ENCODE measurements around the gene M1AP.

M1AP gene, protein sequence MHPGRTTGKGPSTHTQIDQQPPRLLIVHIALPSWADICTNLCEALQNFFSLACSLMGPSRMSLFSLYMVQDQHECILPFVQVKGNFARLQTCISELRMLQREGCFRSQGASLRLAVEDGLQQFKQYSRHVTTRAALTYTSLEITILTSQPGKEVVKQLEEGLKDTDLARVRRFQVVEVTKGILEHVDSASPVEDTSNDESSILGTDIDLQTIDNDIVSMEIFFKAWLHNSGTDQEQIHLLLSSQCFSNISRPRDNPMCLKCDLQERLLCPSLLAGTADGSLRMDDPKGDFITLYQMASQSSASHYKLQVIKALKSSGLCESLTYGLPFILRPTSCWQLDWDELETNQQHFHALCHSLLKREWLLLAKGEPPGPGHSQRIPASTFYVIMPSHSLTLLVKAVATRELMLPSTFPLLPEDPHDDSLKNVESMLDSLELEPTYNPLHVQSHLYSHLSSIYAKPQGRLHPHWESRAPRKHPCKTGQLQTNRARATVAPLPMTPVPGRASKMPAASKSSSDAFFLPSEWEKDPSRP

DNA sequence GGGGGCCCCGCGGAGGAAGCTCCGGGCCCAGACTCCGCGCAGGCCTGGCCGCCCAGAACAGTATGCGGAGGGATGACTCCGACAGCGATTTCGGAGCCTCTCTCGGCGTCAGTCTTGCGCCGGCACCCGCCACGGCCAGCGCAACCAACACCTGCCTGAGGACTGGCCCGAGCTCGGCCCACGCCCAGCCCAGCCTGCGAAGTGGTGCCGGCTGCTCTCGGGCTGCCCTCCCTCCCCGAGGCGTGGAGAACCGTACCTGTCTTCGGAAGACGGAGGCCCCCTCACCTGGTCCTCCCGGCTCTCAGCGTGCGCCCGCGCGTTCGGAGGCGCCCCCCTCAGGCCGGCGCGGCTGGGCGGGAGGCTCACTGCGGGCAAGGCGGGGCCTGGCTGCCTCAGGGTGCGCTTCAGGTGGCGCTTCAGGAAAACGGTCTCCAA is at the start of gene M1AP:
M1AP (minus strand) TSS at position 322 of the 435 bp plus-strand sequence. CDS start 8,055 bp downstream, outside the sequence.
- no peak for DNase-seq

DNA sequence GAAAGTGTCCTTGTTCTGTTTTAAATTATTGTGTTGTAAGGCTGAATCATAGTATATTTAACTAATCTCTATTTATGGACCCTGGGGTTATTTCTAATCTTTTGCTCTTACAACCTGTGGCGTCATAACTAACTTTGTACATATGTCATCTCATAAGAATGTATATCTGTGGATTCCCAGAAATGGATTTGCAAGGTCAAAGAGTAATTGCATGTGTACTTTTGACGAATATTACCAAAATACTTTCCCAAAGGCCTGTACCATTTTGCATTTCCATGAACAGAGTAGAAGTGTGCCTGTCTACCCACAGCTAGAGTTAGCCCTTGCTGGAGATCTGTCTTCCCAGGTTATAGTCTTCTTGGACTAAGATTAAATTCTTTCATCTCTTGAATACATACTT is 48.7 kb upstream of the M1AP start:
- DNase-seq, result no peak

DNA sequence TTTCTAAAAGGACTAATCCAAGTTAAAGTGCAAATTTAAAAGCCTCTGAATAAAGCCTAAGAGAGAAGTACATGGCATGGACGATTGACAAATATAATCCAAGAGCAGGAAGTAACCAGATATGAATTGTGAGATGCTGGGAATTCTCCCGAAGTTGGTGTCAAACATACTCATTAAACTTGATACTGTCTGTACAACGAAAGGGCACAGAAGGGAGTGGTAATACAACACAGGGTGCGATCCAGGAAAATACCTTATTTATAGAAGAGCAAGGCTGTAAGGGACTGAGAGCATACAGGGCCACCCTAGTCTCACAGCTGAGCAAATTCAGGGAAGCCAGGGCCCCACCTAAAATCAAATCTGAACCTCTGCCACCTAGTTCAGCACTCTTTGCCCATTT is 47.5 kb upstream of the M1AP start:
- no peak for DNase-seq

DNA sequence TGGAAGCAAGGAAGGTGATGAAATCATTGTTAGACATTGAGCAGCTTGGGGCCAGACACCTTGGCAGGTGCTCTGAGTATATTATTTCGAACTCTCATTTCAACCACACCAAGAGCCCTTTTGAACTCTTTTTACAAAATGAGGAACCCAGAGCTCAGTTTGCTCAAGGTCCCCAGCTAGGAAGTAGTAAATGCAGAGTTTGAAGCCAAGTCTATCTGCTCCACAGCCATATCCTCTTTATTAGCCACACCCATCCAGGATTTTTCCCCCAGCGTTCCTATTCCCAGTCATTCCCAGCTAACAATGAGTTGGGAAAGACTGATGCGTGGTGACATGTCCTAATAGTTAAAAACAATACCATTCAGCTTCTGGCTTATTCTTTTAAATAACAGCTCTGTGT is 46.2 kb upstream of the M1AP start:
- no peak for DNase-seq

DNA sequence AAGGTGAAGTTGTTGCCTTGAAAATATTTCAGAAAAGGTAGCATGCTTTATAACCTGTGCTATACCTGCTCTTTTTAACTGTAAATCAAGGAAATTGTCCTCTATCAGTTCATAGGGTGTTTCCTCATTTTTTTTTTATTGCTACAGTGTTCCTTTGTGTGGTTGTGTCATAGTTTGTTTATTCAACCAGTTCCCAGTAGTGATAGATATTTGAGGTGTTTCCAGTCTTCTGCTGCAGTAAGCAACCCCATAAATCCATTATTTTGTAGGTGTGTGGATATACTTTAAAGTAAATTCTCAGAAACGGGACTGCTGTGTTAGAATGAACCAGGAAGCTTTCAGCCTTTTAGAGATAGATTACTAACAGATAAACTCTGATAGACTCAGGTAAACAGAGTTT is 45.5 kb upstream of the M1AP start:
- no peak for DNase-seq

DNA sequence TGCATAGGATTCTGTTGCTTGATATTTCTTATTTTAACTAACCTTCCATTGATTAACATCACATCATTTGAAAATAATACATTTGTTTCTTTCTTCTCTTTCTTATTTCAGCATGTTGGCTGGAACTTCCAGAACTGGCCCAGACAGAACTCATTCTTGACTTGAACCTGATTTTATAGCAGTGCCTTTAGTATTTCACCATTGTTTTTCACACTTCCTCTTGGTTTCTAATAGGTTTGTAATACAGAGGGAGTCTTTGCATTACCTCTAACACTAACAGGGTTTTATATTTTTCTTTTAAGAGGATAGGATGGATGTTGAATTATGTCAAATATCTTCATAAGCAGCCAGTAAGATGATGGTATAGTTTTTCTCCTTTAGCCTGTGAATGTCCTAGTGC is 45.1 kb upstream of the M1AP start:
- no peak for DNase-seq

DNA sequence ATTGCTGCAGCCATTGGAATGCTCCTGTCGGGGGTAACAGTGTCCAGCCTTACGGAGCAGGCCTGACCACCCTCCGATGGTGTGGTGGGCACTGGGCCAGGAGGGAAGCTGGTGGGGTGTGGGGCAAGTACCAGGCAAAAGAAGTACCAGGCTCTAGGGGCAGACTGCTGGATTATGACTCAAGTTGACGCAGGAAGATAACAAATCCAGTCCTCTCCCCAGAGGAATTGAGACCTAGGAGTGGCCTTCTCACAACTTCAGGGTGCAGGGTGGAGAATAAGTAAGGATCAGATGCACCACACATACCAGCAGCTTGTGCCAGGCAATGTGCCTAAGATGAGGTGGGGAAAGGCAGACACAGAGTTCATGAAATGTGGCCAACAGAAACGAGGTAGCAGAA is 43.8 kb upstream of the M1AP start:
- no peak for DNase-seq

DNA sequence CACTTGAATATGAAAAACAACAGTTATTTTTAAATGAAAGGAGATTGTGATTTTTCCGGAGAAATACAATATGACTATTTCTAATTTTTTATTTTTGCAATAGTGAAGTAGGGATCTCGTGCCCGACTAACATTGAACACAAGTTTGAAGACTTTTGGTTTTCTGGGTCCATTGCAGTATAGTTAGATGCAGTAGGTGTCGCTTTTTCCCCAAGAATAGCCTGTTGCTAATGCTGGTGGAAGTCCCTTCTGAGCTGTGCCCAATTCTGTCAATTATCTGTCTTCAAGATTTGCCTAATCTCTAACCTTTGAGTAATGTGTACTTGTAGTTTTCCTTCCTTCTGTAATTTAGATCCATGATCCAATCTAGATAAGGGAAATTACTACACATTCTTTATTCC is 42.4 kb upstream of the M1AP start:
- DNase-seq, result no peak

DNA sequence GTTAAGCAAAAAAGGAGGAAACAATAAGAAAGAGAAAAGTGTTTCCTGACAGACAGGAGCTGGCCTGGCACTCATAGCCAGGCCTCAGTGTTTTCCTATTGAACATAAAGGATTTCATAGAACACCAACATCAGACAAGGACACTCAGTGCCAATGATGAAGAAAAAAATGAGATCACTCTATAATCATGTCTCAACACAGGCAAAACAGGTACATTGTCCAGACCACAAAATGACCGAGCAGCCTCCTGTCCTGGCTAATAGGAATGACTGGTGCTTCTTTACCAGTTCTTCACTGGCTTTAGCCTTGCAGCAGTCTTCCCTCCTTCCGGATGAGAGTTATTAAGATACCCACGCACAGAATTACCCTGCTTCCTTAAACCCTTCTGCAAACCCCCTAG is 41.5 kb upstream of the M1AP start:
- no peak for DNase-seq

DNA sequence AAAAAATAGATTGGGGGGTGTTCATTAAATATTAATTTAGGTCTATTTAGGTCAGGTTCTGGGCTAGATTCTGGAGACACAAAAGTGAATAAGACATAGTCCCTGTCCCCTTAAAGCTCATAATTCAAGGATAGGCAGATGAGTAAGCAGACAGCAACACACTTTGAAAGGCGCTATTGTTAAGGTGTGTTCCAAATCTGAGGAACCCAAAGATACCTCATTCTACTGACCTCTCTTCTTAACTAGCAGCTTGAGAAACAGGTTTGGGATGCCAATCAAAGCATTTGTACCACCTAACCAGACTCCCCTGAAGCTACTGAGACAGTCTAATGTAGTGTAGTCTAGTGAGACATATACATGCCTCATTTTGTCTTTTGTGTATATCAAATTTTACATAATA is 40.8 kb upstream of the M1AP start:
- DNase-seq, result no peak

DNA sequence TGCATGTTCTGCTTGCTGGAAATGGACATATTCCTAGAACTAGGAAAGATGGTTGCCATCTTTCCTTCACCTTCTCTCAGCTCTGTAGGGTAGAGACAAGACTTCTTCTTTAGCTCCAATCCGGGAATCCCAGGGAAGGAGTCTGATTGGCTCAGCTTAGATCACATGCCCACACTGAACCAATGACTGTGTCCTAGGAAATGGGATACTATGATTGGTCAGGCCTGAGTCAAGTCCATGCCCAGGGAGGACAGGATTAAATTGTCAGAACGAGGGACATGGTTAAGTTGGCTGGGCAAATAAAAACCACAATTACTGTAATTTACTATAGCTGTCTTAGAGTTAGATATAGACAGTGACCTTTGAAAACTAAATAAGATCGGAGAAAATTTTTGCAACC is 37.3 kb upstream of the M1AP start:
- no peak for DNase-seq

DNA sequence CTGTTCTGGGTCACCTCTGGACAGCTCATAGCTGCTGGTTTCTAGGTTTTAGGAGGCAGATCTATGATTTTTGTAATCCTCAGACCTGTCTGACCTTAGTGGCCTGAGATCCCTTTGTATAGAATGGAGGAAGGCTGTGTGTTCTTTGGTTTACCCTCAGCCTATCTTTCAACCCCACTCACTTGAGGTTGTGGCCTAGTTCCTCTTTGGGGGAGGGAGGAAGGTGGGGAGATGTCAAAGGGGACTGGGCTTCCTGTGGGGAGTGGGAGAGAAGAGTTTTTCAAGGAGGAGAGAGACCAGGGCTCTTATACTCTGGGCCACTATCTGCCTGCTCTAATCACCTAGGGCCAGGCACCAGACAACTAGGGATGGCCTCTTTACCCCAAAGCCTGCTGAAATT is 34.4 kb upstream of the M1AP start:
- DNase-seq, result no peak

DNA sequence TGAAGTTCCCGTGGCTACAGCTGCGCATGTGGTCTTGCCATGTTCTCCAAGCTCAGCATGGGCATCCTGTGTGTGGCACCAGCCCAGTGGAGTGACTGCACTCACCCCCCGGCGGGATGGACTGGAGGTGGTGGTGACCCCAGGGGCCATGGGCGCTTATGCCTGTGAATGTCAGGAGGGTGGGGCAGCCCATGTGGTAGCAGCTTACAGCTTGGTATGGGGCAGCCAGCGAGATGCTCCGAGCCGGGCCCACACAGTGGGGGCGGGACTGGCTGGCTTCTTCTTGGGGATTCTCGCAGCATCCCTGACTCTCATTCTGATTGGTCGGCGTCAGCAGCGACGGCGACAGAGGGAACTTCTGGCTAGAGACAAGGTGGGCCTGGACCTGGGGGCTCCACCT is 31.5 kb upstream of the M1AP start:
- DNase-seq, result no peak

DNA sequence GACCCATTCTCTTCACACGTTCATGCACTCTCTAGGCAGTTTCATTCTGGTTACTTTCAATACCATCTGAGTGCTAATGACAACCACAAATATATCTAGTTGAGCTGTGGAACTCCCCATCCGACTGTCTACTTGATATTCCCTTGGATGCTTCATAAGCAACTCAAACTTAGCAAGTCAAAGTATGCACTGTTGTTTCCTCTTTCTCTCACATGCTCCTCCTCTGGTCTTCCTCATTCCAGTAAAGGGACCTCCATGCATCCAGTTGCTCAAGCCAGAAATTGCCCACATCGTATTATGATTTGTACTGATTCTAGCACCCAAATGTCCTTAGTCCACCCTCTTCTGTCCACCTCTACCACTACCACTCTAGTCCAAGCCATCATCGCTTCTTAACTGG is 28.2 kb upstream of the M1AP start:
- DNase-seq, result no peak

DNA sequence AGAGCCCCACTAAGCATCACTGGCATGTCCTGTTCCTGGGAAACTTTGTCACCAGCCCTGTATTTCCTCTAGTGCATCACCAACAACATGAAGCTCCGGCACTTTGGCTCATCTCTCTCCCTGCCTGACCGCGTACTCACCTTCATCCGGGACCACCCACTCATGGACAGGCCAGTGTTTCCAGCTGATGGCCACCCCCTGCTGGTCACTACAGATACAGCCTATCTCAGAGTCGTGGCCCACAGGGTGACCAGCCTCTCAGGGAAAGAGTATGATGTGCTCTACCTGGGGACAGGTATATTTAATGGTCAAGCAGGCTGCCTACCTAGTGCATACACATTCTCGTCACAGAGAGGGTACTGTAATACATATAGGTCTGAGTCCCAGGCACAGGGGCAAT is 27.0 kb upstream of the M1AP start:
- no peak for DNase-seq

DNA sequence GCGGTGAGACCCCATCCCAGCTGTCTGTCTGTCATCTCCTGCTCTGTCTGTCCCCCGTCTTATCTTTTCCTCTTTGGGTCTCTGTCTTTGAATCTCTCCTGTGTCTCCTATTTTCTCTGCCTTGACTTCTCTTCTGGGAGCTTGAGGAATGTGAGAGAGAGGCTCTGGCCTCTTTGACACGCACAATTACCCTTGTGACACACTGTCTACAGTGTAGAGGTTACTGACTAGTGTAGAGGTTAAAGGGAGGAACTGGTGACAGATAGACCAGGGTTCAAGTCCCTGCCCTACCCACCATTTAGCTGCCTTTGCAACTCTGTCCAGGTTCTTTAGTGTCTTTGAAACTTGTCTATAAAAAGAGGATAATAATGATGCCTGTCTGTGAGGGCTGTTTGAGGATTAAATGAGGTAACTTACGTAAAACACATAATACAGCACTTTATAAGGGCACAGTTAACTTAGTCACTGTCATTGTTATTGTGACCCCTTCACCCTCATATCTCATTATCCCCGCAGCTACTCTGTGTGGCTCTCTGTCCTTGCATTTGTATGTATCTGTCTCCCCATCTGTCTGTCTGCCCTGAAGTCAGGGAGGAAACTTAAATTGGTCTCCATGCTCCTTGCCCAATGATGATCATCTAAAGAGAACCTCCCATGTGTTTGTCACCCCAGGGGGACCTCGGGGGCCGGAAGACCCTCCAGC is 25.8 kb upstream of the M1AP start:
- no peak for DNase-seq

DNA sequence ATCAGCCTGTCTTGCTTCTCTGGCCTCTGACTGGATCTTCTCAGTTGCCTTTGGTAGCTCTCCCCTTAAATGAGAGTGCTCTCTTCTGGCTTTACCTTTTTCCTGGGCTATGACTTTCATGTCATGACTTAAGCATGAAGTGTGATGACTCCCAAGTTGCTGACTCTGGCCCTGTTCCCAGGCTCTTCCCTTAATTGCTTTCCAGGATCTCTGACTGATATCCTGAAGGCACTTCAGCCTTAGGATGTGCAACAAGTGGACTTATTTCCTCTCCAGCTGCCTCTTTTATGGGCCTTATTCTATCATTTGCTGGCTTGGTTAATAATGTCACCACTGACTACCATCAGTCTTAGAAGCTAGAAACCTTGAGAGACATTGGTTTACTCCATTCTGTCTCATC is 23.3 kb upstream of the M1AP start:
- no peak for DNase-seq

DNA sequence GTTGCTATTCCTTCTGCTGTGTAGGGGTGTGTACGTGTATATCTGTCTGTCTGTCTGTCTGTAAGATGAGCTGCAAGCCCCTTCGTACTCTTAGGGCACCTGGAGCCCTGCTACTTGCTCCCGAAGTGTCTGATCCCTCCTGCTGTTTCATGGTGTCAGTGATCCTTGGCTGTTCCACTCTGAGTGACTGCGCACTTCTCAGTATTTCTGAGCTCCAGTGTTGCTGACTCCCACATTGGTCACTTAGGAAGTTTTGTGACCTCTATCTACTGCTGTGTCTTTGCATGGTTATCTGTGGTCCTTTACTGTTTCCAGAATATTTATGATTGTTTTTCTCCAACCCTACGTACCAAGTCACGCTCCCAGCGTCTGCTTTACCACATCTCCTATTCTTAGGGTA is 22.1 kb upstream of the M1AP start:
- DNase-seq, result no peak

DNA sequence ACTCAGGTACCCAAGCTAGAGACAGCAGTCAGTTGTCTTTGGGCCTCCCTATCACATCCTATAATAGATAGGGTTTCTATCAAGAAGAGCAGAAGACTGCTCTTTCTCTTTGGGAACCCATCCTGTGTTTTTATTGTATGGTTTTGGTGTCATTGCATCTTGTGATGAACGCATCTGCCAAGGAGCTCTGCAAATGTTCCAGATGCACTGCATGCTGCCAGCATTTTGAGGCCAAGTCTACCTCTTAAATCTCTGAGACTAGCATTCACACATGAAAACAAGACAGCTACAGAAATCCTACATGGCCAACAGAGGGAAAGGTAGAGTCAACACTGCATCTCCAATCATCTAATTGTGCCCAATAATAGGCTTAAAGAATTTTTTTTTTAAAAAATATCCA is 20.0 kb upstream of the M1AP start:
- DNase-seq, result no peak

DNA sequence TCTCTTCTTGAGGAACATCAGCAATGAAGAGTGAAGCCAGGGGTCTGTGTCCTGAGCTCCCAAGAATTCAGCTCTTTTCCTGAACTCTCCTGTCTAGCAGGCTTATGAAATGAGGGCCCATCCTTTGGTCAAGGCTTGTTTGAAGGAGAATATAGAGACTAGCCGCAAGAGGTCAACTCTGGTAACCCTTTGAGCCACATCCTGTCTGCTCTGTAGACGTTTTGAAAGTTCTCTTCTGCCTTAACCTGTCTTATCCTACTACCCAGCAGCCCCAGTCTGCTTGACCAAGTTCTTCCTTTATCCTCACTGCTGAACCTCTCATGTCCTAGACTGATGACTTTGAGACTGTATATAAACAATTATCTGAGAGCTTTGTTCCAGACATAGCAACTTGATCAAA is 11.3 kb upstream of the M1AP start:
- DNase-seq, result no peak

DNA sequence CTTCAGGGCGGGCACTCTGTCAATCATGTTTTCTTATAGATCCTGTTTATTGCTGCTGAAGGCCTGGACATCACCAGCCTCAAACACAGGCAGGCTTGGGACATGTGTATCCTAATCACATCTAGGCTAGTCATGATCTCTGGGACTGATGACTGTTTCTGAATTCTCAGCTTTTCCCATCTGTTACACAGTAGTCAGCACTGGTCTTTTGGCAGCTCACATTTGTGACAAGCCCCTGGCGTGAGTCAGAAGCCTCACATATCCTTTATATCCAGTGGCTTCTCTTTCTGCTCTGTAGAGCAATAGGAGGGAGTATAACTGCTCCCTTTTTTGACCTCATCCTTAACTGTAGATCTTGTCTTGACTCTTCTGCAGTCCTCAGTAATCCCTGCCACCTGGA is 10.4 kb upstream of the M1AP start:
- no peak for DNase-seq

DNA sequence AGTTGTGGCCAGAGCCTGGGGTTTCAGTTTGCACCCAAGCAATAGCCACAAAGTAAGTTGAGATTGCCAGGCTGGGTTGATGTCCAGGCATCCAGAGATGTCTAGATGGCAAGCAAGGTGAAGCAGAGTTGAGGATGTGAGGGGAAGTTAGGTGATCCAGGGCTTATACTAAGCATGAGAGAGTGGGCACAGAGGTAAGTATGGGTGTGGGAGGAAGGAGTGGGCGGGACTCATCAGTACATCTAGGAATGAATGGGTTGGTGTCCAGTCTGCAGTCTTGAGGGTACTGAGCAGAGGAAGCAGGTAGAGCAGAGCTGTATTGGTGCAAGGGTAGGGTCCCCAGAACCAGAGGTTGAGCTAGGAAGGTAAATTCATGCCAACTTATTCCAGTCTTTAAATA is 7.4 kb upstream of the M1AP start:
- no peak for DNase-seq

DNA sequence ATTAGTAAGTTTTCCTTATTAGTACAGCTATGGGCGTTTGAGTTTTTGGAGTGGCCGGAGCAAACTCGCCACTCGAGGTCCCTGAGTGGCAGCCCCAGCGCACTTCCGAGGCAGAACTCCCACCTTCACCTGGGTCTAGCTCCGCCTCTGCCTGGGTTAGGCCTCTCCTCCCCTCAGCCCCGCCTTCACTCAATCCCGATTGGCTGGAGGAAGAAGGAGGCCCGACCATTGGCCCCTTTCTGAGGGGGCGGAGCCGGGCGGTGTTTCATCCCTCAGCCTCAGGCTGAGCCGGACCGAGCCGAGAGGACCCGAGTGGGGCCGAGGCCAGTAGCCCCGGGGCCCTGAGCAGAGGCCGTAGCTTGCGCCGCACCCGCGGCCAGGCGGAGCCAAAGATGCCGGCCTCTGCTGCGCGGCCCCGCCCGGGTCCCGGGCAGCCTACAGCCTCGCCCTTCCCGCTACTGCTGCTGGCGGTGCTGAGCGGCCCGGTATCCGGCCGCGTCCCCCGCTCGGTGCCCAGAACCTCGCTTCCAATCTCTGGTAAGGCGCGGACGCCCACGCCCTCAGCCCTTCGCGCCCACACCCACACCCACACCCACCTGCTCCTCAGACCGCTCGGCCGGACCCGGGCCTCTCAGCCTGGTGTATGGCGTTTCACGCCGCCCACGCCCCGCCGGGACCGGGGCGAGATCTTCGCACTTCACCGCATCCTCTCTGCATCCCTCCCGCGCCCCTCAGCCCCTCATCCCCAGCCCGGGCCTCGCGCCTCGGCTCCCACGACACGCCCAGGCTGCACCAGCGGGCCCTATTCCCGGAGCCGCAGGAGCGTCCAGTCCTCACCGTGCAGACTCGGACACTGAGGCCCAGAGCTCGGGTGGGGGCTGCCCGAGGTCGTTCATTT is 6.1 kb upstream of the M1AP start, which contains the start of gene SEMA4F:
SEMA4F (plus strand) TSS at position 263 of the 898 bp plus-strand sequence; CDS start at position 393, 130 bp downstream.
- DNase-seq, result peak; percentile 97
